DMS 273 treated with DMSO at 0.1 percent for 48 hours (cell line): ENCODE data around the gene SOS1.
"Not testable (repeated sequence)": the region's sequence is repeated elsewhere in the genome, so short reads cannot be mapped to it uniquely, and the experiment has no call there.

Experiments used
- DNase-seq: peaks from one replicate; lab custom pipeline; 2025; lab: John Stamatoyannopoulos, UW

The SOS1 gene

DNA sequence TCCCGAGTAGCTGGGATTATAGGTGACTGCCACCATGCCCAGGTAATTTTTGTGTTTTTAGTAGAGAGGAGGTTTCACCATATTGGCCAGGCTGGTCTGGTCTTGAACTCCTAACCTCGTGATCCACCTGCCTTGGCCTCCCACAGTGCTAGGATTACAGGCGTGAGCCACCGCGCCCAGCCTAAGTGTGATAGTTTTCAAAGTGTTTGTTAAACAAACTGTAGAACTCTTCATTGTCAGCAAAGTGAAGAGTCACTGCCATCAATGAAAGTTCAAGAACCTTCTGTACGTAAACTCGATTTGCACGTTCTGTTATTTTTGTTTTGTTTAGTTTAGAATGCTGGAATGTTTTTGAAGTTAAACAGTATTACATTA is 18.0 kb upstream of the SOS1 start:
- no peak for DNase-seq

DNA sequence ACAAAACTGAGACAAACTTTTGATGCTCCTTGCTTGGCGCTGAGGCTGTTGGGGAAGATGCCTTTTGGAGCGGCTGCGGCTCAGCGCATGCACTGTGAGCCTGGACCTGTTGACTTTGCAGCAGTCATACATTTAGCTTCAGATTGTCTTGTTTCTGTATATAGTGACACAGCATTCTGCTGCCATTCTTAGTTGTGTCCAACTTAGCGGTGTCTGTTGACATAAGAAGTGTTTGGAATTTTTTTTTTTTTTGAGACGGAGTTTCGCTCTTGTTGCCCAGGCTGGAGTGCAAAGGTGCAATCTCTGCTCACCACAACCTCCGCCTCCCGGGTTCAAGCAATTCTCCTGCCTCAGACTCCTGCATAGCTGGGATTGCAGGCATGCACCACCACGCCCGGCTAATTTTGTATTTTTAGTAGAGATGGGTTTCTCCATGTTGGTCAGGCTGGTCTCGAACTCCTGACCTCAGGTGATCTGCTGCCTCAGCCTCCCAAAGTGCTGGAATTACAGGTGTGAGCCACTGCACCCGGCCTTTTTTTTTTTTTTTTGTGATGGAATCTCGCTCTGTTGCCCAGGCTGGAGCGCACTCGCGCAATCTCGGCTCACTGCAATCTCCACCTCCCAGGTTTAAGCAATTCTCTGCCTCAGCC is 17.5 kb upstream of the SOS1 start:
- not testable (repeated sequence) for DNase-seq

DNA sequence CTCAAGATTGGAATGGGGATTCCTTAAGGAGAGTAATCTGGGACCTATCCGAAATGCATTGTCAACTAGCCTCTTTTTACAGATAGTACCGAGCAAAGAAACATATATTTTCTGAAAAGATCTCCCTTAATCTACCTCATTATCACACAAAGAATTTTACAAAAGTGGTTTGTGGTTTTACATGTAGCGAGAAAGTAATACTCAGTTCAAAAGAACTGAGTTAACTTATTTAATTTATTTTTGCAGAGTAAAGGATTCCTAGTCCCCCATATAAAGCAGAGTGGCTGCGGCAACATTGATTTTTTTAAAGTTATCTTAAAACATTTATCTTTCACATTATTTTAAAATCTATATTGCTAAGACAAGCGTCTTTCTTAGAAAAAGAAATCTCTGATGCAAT is 15.9 kb upstream of the SOS1 start:
- DNase-seq = no peak

DNA sequence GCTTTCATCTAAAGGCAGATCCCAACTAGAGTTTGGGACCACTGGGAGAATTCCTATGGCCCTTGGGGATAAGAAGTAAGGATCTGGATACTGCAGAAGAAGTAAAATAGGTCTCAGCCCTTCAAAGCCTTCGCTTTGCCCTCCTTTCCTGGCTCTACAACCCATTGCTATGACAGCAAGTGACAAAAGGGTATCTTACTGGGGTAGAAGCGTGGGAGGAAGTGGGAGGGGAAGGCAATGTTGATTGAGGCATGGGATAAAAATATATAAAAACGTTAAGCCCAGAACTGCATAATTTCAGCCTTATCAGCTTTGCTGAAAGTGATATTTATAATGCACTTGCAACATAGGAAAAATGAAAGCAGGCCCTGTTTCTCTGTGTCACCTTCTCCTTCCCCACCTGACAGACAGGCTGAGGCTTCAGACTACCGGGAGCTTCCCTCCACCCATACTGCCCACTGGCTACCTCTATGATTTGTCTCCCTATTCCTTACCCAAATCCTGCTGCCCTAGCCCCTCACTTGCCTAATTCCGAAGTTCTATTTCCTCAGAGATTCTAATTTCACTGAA is 14.9 kb upstream of the SOS1 start:
- DNase-seq = no peak

DNA sequence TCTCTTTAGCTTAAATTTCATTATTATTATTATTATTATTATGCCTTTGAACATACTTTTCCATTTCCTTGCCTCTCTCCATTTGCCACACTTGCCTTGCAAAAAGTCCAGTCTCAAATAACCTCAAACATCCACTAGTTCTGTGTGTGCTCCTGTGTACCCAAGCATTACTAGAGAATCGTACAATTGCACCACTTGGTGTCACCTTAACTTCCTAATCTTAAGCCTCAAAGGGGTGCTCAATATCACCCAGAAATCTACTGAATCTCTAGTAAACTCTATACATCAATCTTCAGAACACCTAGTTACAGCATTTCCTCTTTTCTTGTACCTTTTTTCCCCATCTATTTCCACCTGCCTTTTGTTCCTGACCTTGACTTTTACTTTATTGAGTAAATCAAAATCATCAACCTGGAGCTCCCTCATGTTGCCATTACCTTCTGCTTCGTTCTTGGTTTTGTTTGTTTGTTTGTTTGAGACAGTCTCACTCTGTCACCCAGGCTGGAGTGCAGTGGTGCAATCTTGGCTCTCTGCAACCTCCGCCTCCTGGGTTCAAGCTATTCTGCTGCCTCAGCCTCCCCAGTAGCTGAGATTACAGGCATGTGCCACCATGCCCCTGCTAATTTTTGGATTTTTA is 12.5 kb upstream of the SOS1 start:
- DNase-seq = no peak

DNA sequence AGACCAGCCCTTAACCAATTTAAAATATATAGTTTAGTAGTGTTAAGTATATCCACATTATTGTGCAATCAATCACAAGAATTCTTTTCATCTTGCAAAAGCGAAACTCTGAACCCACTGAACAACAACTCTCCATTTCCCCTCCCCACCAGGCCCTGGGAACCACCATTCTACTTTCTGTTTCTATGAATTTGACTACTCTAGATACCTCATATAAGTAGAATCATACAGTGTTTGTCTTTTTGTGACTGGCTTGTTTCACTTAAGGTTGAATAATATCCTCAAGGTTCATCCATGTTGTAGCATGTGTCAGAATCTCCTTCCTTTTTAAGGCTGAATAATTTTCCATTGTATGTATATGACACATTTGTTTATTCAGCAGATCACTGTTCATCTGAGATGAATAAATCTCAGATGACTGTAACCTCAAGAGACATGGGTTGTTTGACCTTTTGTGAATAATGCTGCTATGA is 8.1 kb upstream of the SOS1 start:
- DNase-seq = no peak

DNA sequence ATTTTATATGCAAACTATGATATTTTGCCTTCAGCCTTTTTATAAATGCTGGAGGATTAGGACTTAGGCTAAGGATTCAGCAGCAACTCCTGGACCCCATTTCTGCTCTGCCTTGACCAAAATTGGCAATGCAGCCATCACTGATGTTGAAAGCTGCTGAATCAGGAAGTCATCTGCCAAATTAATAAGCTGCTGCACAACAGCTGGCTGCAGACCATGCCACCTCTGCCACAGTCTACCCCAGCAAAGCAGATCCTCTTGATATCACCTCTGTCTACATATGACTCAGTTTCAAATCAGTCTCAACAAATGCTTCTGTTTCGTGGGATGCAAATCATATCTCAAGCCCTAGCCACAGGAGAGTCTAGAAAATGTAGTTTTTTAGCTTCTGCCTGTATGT is 7.1 kb upstream of the SOS1 start:
- no peak for DNase-seq

DNA sequence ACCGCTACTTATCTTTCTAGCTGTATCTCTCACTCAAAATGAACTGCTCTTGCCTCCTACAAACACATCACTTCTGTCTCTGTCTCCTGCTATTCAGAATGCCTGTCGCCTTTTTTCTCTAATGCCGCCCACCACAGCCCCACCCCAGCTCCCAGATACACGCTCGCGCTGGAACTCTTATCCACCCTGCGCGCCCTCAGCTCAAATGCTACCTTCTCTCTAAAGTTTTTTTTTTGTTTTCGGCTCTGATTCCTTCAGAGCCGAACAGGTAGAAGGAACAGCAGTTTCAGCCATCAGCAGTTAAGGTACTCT is 3.9 kb upstream of the SOS1 start:
- DNase-seq = no peak

DNA sequence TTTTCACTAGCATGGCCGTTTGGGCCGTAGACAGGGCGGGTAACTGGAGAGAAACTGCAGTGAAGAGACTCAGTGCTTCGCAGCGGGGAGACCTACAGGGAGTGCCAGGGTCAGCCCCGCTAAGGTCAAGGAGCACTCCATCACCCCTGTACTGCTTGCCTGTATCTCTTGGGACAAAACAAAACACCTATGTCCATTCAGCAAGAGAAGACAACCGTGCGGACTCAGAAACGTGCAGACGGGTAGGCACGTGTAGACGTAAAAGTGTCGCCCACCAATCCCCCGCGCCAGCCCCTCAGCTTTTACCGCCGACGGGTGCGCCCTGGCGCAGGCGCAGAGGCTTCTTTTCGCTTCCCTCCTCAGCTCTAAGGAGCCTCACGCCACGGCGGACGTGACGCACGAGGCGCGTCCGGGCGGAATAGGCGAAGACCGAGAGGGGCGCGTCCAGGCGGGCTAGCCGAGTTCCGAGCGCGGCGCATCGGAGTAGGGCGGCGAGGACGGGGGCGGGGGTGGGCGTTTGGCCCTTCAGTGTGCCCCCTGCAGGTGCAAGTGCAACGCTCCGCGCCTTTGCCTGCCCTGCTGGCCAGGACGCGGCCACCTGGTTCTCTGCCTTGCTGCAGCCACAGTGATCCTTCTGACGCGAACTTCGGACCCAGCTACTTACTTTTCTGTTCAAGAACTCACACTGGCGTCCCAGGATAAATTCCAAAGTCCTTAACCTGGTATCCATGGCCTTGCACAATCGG is 3.3 kb upstream of the SOS1 start:
- DNase-seq = peak; percentile 93

DNA sequence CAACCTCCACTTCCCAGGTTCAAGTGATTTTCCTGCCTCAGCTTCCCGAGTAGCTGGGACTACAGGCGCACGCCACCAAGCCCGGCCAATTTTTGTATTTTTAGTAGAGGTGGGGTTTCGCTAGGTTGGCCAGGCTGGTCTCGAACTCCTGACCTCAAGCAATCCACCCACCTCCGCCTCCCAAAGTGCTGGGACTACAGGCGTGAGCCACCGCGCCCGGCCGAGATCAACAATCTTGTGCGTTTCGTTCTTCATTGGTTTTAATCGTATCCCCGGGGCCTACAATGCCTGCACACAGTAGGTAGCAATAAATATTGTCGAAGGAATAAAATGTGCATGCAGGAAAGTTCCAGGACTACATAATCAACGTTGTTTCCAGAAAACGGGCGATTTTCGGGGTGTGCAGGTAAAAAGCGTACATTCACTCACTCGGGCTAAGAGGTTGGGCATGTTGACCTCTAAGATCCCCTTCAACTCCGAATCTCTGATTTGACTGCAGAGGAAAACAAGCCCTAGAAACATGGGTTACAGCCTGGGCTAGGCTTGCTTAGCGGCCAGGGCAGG is 2.7 kb upstream of the SOS1 start:
- no peak for DNase-seq

DNA sequence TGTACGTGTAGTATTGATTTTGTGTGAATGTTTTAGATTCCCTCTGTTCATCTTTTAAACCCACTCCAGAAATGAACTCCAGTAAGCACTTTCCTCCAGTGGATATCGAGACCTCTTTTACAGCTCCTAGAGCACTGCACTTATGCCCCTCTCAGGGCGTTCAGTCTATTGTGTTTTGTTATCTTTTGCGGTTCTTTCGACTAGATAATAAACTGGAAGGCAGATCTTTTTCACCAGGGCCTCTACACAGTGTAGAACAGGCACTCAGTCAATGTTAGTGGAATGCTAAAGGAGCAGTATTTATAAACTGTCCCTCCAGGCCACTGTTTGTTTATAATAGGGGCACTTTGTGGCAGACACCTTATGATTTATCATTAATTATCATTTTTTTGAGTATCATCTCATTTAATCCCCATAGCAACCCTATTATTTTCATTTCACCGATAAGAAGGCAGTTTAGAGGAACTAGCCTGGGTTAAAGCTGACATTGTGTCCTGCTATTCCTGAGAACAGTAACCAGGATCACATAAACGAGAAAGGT is 742 bp upstream of the SOS1 start:
- DNase-seq = no peak

DNA sequence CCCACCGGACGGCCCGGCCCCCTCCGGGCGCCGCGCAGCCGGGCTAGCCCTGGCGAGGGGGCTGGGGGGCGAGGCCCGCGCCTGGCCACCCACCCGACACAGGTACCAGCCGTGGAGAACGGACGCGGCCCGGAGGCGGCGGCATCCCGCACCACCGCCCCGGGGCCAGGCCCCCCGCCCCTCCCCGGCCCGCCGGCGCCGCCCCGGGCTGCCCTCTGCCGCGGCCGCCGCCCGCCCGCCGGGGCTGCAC is 405 bp downstream of the SOS1 start:
- no peak for DNase-seq

DNA sequence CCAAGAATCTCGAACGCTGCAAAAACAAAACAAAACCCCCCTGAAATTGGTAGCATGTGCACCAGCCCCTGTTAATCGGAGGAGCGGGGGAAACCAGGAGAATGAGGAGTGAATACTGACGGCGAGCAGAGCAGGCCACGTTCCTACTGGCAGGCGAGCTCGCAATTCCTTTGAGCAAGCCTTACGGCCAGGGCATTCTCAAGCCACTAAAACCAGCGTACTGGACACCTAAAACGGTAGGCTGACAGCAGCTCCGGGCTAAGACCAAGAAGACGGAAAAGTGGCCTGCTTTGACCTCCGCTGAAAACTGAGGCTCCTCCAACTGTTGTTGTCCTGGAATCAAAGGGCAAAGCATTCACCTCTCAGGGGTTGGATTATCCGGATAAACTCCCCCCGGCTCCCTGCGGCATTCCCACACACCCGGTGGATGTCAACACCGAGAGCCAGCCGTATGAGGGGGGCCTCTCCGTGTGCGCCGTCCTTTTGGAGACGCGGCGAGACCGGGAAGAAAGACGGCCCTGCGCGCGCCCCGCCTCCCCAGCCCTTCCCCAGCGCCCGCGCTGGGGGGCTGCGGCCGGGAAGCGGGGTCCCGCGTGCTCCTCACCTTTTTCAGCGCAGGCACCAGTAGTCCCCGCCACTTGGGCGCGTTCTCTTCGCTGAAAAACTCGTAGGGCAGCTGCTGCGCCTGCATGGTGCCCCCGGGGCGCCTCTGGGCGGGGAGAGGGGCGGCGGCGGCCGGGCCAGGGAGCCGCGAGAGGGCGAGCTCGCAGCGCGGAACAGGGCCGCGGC is 925 bp downstream of the SOS1 start:
- DNase-seq = peak; percentile 5

DNA sequence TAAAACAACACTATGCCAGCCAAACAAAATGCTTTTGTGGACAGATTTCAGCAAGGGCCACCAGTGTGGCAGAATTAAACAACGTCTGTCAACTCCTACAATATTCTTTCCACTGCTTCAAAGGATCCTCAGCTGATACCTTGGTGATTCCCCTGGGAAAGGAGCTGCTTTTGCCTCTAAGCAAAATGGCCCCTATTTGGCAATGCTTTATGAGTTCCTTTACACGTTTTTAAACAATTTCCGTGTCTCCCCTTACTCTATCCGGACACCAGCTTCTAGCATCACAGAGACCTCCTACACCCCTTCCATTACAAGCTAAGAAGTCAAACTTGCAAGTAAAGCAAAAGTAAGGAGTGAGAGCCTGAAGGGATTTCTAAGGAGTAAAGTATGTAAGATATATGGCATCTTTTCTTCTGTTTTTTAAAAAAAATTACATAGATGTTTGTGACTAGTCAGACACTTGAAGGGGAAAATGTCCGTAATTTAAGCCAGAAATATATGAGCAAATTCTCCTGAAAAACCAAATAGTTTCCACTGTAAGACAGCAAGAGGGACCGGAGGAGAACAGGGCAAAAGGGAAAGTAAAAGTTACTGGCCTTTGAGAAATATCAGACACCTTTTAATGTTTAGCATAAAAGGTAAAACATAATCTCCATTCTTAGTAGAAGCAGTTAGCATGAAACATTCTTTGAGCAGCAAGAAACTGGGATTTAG is 1.9 kb downstream of the SOS1 start:
- DNase-seq = no peak

DNA sequence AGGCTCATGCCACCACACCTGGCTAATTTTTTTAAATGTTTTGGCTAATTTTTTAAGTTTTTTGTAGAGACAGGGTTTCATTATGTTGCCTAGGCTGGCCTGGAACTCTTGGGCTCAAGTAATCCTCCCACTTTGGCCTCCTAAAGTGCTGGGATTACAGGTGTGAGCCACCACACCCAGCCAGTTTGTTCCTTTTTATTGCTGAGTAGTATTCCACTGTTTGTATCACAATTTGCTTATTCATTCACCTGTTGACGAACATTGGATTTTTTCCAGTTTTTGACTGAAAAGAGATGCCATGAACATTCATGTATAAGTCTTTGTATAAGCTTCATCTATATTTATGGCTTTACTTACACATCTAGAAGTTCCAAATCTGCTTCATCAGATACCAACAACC is 5.3 kb downstream of the SOS1 start:
- DNase-seq = no peak

DNA sequence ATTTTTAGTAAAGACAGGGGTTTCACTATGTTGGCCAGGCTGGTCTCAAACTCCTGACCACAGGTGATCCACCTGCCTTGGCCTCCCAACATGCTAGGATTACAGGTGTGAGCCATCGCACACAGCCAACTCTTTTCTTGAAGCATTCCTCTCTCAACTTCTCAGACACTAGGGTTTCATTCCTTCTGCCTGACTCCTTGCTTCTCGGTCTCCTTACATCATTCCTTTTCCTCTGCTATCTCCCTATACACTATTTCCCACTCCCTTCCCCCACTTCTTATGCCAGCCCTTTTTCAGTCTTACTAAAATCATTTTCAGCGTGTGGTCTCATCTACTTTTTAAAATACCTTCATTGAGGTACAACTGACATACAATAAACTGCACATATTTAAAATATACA is 6.1 kb downstream of the SOS1 start:
- no peak for DNase-seq

DNA sequence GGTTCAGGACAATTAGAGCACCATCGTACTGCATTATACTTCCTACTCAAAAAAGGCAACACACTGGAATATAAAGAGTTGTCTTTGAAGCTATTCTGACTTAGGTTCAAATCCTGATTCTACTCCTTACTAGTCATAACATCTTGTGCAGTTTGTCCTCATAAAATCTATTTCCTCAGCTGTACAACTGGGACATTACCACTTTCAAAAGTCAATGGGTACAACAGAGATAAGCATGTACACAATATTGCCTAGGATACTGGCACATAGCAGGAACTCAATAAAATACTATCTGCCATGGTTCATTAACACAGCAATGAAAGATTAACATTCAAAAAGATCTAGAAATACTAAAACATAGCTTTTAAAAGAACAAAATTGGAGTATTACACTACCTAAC is 11.3 kb downstream of the SOS1 start:
- DNase-seq = no peak

DNA sequence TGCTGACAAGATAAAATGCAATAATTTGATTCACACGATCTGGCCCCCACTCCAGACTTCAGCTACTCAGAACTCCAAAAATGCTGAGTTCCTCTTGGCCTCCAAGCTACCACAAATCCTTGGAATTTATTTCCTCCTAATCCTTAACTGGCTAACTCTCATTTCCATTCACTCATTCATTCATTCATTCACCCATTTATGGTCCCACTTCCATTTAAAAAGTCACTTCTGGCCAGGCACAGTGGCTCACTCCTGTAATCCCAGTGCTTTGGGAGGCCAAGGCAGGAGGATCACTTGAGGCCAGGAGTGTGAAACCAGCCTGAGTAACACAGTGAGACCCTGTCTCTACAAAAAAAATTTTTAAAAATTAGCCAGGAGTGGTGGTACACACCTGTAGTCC is 12.5 kb downstream of the SOS1 start:
- DNase-seq = no peak

DNA sequence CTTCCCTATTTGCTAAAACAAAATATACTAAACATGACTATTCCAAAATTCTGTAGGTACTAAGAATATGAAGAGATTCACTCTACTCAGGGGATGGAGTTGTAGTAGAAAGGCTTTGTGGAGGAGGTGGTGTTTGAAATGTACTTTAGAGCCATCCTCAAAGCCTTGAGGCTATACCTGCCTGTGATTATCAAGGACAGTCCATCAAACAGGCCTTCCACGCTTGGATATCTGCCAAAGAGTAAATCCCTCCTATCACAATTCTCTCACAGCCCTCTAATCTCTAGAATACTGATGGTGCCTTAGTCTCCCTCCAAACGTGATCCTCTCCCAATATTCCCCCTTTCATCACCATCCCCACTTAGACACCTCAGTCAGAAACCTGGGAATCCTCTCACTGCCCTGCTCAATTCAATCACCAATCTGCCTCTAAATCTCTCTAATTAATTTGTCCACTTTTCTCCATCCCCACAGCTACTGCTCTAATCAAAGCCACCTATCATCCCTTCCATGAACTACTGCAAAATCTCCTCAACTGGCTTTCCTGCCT is 13.1 kb downstream of the SOS1 start:
- no peak for DNase-seq

DNA sequence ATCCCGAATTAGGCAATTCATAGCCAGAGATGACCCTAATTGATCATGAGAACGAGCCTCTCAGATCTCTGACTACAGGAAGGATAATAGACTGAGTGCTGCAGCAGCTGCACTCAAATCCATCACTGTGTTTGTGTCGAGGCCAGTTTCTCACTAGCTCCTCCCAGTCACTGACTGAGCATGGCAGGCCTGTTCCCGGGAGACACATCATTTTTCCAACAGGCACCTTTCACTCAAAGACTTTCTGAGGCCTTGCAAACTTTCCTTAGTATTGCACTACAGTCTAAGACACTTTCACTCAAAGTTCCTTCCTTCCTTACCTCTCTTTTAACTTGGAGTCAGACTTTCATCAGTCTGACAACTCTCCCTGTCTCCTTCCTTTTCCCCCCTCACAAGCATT is 13.7 kb downstream of the SOS1 start:
- no peak for DNase-seq
